Ishikawa (cell line): ENCODE data around the gene TMC7.

Experiments
- EP300 ChIP-seq: IDR thresholded peaks from 2 replicates; pipeline ENCODE4 v1.6.1; 2012; ENCODE audit warnings: borderline replicate concordance
- RAD21 ChIP-seq: IDR thresholded peaks from 2 replicates; pipeline ENCODE4 v1.6.1; 2012; ENCODE audit warnings: low read depth
- REST ChIP-seq: IDR thresholded peaks from 2 replicates; pipeline ENCODE4 v1.6.1; 2012; ENCODE audit warnings: low read depth, mild to moderate bottlenecking

DNA sequence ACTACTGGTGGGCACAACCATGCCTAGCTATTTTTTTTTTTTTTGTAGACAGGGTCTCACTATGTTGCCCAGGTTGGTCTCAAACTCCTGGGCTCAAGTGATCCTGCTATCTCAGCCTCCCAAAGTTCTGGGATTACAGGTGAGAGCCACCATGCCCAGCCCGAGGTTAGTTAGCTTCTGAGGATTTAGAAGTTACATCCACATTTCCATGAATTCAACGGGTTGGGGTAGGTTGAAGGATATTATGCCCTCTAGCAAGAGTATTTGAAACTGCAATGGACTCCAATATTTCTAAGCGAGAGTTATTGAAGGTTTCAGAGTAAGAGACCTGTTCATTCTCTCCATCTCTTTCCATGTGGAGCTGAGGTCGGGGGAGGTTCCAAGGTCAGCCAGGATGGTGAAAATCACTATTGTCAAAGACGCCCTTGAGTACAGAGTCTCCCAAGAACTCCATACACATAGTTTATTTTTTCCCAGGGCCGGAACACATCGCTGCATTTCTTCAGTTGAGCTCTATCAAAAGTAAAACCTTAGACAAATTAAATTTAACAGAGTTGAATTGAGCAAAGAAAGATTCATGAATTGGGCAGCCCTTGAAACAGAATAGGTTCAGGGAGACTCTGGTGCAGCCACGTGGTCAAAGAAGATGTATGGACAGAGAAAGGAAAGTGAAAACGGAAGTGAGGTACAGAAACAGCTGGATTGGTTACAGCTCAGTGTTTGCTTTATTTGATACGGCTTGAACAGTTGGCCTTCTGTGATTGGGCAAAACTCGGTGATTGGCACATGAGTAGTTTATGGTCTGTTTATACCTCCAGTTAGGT lies 111.0 kb downstream of the TMC7 start:
- TF ChIP-seq REST, result no peak
- no peak for TF ChIP-seq EP300
- no peak for TF ChIP-seq RAD21
